KOPT-K1 (cell line): Measurements from ENCODE around the gene HIPK3.
"Not testable (repeated sequence)": the region's sequence is repeated elsewhere in the genome, so short reads cannot be mapped to it uniquely, and the experiment has no call there.

Experiments
- H3K27ac ChIP-seq: fragments of 200-600 bp; sonication (generic); 2 replicates; pipeline ENCODE4 v1.5.1; 2016; ENCODE audit warnings: antibody characterized with exemption, mild to moderate bottlenecking, low read depth, low read length; ENCODE audit not compliant: poor library complexity, severe bottlenecking
- H3K36me3 ChIP-seq: fragments of 200-600 bp; sonication (generic); 2 replicates; pipeline ENCODE4 v1.5.1; 2017; ENCODE audit warnings: antibody characterized with exemption, mild to moderate bottlenecking, low read length, moderate library complexity; ENCODE audit not compliant: insufficient read depth
- H3K9me3 ChIP-seq: fragments of 200-600 bp; sonication (generic); 2 replicates; pipeline ENCODE4 v1.5.1; 2017; ENCODE audit warnings: antibody characterized with exemption, low read length, mild to moderate bottlenecking; ENCODE audit not compliant: insufficient read depth, poor library complexity, severe bottlenecking

Gene HIPK3

DNA sequence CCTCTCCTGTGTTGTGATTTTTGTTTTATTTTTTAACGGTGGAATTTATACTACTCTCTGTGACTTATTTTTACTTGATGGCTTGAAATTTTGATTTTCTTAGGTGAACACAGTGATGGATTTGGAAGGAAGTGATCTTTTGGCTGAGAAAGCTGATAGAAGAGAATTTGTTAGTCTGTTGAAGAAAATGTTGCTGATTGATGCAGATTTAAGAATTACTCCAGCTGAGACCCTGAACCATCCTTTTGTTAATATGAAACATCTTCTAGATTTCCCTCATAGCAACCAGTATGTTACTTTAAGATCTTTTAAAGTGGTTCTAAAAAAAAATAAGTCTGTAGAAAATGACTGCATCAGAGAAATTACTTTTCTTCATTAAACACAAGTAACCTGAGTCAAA, 82.1 kb downstream of the HIPK3 start:
- Histone ChIP-seq H3K27ac (no peak overlapping the region), H3K36me3 (peaks cover 47% of the 10 kb centered on the region), H3K9me3 (no peaks in the 10 kb centered on the region)

DNA sequence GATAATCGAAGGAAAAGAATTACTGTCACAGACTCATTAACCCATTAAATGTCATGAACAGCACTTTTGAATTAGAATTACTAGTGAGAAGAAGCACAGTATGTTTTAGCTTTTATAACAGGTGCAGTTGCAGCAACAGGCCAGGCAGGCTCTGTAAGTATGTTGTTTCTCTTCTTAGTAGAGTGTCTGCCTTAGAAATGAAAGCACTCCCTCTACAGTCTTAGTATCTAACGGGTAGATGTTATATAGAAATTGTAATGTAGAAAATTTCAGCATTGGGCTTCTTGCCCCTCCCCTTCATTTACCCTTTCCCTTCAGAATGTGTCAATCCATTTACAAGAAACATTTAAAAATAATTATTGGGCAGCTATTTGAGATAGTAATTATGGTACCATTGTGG, 87.4 kb downstream of the HIPK3 start:
- Histone ChIP-seq H3K9me3 (no peaks in the 10 kb centered on the region), H3K36me3 (peaks cover 70% of the 10 kb centered on the region), H3K27ac (no peak overlapping the region)

DNA sequence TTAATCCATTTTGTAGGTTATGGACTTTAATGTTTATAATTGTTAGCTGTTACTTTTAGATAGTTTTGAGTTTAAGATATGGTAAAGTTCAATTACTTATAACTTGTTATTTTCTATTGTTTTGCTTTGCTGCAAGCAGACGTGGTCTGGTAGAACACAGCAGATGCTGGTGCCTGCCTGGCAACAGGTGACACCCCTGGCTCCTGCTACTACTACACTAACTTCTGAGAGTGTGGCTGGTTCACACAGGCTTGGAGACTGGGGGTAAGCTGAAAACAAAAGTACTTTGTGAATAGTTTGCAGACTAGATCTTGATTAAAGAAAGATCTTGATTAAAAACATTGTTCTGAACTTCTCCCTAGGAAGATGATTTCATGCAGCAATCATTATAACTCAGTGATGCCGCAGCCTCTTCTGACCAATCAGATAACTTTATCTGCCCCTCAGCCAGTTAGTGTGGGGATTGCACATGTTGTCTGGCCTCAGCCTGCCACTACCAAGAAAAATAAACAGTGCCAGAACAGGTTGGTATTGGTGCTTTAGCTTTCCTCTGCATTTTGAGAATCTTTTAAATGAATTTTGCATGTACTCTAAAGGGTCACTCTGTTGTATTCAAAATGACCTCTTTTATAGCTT, 90.4 kb downstream of the HIPK3 start:
- Histone ChIP-seq H3K36me3 (peaks cover 71% of the 10 kb centered on the region), H3K9me3 (no peaks in the 10 kb centered on the region), H3K27ac (no peak overlapping the region)

DNA sequence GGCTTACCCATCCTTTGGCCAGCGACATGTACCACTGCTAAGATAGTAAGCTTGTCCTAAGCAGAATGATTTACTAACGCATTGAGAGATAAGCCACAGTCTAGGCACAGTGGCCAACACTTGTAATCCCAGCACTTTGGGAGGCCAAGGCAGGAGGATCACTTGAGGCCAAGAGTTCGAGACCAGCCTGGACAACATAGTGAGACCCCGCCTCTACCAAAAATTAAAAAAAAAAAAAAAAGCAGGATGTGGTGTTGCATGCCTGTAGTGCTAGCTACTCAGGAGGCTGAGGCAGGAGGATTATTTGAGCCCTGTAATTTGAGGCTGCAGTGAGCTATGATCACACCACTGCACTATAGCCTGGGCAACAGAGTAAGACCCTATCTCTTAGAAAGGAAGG, 93.1 kb downstream of the HIPK3 start:
- H3K36me3 ChIP-seq, result peaks cover 80% of the 10 kb centered on the region

DNA sequence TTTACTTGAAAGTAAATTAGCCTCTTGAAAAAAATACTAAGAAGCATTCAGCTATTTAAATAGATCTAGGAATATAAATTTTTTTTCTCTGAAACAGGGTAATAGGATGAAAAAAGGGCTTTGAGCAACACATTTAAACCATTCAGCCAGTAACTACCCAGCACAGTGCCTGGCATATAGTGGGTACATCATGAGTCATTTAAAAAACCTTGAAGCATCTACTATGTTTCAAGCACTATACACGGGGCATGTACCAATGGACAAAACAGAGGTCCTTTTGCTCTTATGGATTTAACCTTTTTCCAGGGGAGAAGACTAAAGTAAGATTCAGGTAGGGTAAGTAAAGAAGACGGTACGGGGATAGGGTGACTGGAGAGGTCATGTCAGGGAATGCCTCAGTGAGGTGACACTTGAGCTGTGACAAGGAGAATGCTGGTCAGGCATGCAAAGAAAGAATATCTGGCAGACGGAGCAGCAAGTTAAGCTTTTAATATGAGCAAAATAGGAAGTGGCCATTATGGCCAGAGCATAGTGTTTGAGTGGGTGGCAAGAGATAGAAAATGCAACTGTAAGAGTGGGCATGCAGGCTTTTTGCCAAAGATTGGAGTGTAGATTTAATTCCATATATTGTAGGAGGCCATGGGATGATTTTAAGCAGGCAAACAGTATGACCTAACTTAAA, 101.1 kb downstream of the HIPK3 start:
- Histone ChIP-seq H3K36me3 (peaks cover 14% of the 10 kb centered on the region), H3K27ac (no peak overlapping the region)

More for the DNA sequence above, 93.1 kb downstream of the HIPK3 start:
- no peaks in the 10 kb centered on the region for H3K9me3 ChIP-seq
- H3K27ac ChIP-seq, result no peak overlapping the region

DNA sequence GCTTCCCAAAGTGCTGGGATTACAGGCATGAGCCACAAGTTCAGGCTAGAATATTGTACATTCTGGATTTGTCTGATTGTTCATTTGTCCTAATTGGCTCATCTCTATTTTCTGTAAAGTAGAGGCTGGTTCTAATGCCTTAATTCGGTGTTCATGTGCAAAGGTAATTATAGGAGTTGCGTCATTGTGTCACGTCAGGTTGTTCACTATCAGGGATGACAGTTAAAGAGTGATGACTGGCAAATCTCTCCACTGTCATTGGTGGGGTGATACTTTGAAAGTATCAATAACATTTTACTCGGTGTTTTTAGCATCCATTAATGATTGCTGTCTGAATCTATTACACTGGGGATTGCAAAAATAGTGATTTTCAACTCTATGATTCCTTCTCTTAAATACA, 103.5 kb downstream of the HIPK3 start:
- Histone ChIP-seq H3K36me3 (no peaks in the 10 kb centered on the region), H3K27ac (no peak overlapping the region), H3K9me3 (no peaks in the 10 kb centered on the region)

More for the DNA sequence above, 101.1 kb downstream of the HIPK3 start:
- no peaks in the 10 kb centered on the region for H3K9me3 ChIP-seq

DNA sequence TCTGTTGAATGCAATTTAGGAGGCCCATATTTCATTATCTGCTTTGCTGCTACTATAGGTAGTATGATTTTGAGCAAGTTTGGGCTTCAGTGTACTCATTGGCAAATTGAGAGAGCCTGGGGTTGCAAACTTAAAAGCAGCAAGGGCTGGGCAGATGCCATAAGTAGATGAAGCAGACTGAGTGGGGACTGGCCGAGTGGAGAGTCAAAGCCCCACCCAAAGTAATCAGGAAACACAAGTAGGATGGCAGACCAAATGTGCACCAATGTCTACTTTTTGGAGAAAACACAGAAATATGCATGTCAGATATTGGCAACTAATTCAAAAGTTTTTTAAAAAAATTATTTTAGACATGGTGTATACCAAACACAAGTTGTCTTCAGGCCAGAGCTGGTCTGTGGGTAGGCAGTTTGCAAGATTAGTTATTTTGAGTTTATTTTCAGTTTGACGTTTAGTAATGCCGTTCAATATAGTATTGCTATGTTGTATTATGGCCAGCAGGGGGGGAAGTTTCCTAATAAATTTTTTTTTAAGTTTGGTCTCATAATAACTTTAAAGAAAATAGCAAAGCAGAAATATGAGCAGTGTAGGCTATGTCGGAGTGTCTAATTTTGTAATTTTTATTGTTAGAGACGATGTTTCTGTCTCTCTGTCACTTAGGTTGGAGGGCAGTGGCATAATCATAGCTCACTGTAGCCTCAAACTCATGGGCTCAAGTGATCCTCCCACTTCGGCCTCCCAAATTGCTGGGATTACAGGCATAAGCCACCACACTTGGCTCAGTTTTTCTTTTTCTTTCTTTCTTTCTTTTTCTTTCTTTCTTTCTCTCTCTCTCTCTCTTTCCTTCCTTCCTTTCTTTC, 105.1 kb downstream of the HIPK3 start:
- no peaks in the 10 kb centered on the region for H3K36me3 ChIP-seq
- H3K9me3 ChIP-seq, result no peaks in the 10 kb centered on the region
- no peak overlapping the region for H3K27ac ChIP-seq

DNA sequence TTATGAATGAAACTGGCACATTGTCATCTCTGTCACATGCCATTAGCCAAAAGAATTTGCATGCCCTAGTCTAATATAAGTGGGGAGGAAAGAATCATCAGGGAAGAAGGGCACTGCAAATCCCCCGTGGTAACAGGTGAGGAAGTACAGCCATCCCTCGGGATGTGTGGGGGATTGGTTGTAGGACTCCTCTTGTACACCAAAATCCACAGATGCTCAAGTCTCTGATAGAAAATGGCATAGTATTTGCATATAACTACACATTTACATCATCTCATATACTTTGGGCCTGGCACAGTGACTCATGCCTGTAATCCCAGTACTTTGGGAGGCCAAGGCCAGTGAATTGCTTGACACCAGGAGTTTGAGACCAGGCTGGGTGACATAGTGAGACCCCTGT, 109.7 kb downstream of the HIPK3 start:
- Histone ChIP-seq H3K27ac (no peak overlapping the region), H3K36me3 (no peaks in the 10 kb centered on the region), H3K9me3 (no peaks in the 10 kb centered on the region)

DNA sequence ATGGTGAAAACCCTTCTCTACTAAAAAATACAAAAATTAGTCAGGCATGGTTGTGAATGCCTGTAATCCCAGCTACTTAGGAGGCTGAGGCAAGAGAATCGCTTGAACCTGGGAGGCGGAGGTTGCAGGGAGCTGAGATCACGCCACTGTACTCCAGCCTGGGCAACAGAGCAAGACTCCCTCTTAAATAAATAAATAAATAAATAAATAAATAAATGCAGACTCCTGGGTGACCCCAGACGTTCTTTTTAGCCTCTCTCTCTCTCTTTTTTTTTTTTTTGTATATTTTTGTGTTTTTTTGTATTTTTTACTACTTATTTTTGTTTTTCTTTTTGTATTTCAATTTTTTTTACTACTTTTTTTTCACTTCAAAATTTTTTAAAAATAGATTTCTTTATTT, 111.3 kb downstream of the HIPK3 start:
- H3K36me3 ChIP-seq, H3K9me3 ChIP-seq, H3K27ac ChIP-seq: not testable (repeated sequence)

DNA sequence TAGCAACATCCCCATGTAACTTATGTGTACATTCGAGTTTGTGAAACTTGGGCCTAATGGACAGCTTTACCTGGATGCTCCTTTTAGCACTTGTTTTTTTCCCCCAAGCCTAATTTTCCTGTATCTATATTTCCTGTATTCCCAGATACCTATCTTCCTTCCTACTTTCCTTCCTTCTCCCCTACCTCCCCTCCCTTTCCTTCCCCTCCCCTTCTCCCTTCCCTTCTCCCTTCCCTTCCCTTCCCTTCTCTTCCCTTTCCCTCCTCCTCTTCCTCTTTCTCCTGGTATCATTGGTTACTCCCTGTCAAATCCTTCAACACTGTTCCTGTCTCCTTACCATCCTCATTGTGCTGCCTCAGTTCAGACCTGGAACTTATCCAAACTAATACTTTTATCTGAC, 111.8 kb downstream of the HIPK3 start:
- Histone ChIP-seq H3K27ac (no peak overlapping the region), H3K36me3 (no peaks in the 10 kb centered on the region), H3K9me3 (no peaks in the 10 kb centered on the region)

DNA sequence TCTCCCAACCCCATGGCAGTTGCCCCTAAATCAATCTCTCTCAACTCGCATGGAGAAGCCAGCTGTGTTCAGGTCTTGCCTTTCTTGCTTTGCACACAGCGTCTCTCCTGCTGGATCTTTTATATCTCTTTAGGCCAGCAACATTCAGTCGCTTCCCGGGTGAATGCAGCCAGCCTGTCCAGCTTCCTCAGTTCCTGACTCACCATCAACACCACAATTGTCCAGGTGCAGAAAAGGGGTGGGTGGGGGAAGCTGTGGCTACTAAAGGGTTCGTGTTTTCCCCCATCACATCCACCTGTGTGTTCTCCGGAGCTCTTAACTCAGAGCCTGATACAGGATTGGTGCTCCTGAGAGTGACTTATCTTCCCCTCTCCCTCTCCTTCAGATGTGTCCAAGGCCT, 116.5 kb downstream of the HIPK3 start:
- Histone ChIP-seq H3K36me3 (no peaks in the 10 kb centered on the region), H3K9me3 (no peaks in the 10 kb centered on the region), H3K27ac (no peak overlapping the region)

DNA sequence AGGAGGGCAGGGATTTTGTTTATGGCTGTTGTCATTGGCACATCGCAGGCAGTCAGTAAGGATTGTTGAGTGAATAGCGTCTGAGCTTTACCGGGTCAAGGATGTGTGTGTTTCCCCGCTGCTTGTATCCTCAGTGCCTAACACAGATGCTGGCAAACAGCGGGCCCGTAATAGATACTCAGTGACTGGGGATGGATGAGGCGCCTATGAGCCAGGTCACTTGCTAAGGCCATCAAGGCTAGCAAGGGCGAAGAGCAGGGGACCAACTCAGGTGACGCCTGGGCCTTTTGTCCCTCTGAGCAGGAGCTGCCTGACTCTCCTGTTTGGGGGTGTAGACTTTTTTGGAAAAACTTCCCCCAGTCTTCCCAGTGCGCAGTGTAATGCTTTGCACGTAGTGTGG, 118.1 kb downstream of the HIPK3 start:
- H3K36me3 ChIP-seq, result no peaks in the 10 kb centered on the region
- no peaks in the 10 kb centered on the region for H3K9me3 ChIP-seq
- no peak overlapping the region for H3K27ac ChIP-seq

DNA sequence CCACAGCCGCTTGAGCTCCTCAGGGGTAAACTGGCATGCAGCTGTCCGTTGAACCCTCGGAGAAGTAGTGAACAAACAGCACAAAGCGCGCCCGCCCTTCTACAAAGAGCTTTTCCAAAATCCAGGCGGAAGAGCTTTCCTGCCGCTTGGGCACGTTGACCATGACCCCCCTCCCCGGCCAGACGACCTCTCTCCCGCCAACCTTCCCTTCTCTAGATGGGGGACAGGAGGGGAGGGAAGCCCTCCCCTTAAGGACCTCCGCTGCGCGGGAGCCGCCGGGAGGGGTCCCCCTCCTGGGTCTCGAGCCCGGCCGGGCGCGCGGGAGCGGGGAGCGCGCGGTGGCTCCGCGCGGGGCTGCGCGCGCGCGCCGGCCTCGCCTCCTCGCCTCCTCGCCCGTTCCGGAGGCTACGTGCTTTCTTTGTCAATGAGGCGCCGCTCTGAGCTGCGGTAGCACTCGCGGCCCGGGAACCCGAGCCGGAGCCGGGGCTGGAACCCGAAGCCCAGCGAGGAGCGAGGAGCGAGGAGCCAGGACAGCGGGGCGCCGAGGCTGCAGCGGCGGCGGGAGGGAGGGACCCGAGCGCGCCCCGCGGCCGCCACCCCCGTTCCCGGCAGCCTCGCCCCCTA, 118.6 kb downstream of the HIPK3 start, which contains the start of gene KIAA1549L:
KIAA1549L (plus strand) TSS at position 421 of the 624 bp plus-strand sequence.
- H3K9me3 ChIP-seq, result no peaks in the 10 kb centered on the region
- no peaks in the 10 kb centered on the region for H3K36me3 ChIP-seq
- H3K27ac ChIP-seq, result no peak within 1 kb of the TSS

DNA sequence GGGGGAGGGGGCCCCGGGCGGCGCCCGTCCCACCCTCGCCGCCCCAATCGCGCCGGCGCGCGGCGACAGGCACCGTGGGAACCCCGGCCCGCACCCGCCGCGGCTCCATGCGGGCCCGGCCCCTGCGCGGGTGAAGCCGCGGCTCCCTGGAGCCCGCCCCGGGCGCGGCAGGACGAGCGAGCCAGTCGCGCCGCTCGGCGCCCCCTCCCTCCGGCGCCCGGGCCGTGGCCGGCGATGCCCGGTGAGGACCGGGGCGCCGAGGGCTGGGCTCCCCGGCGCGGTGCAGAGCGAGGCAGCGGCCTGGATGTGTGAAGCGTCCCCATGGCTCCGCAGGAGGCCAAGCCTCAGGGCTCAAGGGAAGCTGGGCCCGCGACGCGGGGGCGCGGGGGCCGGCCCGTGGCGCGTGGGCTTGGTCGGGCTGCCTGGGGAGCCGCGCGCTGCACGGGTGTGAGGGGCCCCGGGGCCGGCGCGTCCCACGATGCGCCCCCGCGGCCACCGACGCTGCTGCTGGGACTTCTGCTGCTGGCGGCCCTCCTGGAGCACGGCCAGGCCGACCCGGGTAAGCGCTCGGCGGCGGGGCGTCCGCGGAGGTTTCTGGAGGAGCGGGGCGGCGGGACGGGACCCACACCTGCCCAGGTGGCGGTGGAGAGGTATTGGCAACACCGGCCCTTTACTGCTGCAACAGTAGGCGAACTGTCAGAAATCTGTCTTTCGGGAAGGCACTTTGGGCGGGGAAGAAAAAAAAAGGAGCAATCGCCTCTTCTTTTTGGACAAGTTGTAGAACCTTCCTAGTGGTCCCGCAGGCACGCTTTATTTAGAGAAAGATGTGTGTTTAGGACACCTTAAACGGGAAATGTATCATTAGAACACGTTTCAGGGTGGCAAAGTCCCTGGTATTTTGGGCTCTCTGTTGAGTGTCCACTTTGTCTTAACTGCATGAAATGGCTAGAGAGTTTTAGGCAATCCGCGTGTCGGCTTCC, 119.4 kb downstream of the HIPK3 start:
- Histone ChIP-seq H3K27ac (no peak overlapping the region), H3K9me3 (no peaks in the 10 kb centered on the region), H3K36me3 (no peaks in the 10 kb centered on the region)
